Right lobe of liver (tissue), 6 donors: ENCODE results near the gene ARHGAP4. TPM values are rescaled to one million over a fixed set of nuclear protein-coding genes. Genes with fewer than 3 reads are reported as not detected.

Experiments
- ATAC-seq, 4 donors: fragments of 200-7000 bp; cut with Tn5 transposase; one replicate each; pipeline ENCODE4 v1.9.1; 2020; ENCODE audit warnings: mild to moderate bottlenecking in 4 of 4, moderate library complexity in 4 of 4
- DNase-seq, 3 donors: peaks; one replicate each; pipeline ENCODE4 v3.0.0-alpha.2; 2020
- H3K27ac ChIP-seq, 3 donors: fragments of 200-600 bp; one replicate each; pipeline ENCODE4 v1.8.0; 2022
- H3K27me3 ChIP-seq, 2 donors: fragments of 200-600 bp; one replicate each; pipeline ENCODE4 v1.8.0; 2022
- H3K36me3 ChIP-seq, 4 donors: fragments of 200-600 bp; sonication (generic) in 1 of 4; one replicate each; pipeline versions ENCODE4 v1.5.1 to v1.8.0; 2017 to 2022; ENCODE audit warnings: control low read depth in 1 of 4
- H3K4me1 ChIP-seq, 4 donors: fragments of 200-600 bp; sonication (generic) in 1 of 4; one replicate each; pipeline versions ENCODE4 v1.5.1 to v1.8.0; 2017 to 2022; ENCODE audit warnings: control low read depth in 1 of 4
- H3K4me3 ChIP-seq, 3 donors: fragments of 200-600 bp; one replicate each; pipeline ENCODE4 v1.8.0; 2022
- H3K9me3 ChIP-seq, 4 donors: fragments of 200-600 bp; sonication (generic) in 1 of 4; one replicate each; pipeline versions ENCODE4 v1.5.1 to v1.8.0; 2017 to 2022; ENCODE audit warnings: control low read depth in 1 of 4
- POLR2A ChIP-seq: fragments of 450-650 bp; IDR thresholded peaks from one replicate; pipeline ENCODE4 v1.6.1; 2017; ENCODE audit warnings: antibody characterized with exemption, mild to moderate bottlenecking
- WGBS: methylation state at CpG from one replicate; pipeline ENCODE4 v1.1.6; 2018; ENCODE audit warnings: low coverage, low lambda C conversion rate; ENCODE audit not compliant: insufficient coverage; ENCODE audit errors: missing lambda C conversion rate; 5-methylcytosine and 5-hydroxymethylcytosine counted together
- intact Hi-C, 2 donors: fragments of 100-400 bp; cut with DNase I; formaldehyde crosslinking; loops; one replicate each; pipeline versions ENCODE4 v1.11.2 to v1.14.1; 2022
- total RNA-seq, 6 experiments: library from RNA; depleted of rRNA in 2 of 6; stranded (reverse); fragments of >200 nt in 2 of 6; fragmentation: NEBNext Ultra II Directional in 3 of 6; extraction: Animal tissue kit (Norgen Biotek cat#: 25700) in 3 of 6; gene quantifications; one replicate each; pipeline versions ENCODE4 v1.1.0 to v1.2.4, GENCODE V29; 2016 to 2023
- TF ChIP-seq, protein P1 (sequence below), 4 donors: fragments of 200-600 bp in 3 of 4; fragments of 450-650 bp in 1 of 4; IDR thresholded peaks; one replicate each; pipeline versions ENCODE4 v1.5.1 to v1.8.0; 2016 to 2022; ENCODE audit warnings: antibody characterized with exemption in 4 of 4, mild to moderate bottlenecking in 2 of 4
- donor health status: DM: no; HTN: yes; CAD: no.
- donor health status: DM: no; HTN: no; CAD: no.
- donor health status: DM: no; HTN: no; CAD: no.
- donor health status: DM: no; HTN: yes; CAD: no.
- donor health status: DM: no; HTN: yes; CAD: no.

Gene ARHGAP4
- total RNA-seq, 6 experiments from 2014 or later, result 5.5 to 11.9 (median 8.7) TPM

DNA sequence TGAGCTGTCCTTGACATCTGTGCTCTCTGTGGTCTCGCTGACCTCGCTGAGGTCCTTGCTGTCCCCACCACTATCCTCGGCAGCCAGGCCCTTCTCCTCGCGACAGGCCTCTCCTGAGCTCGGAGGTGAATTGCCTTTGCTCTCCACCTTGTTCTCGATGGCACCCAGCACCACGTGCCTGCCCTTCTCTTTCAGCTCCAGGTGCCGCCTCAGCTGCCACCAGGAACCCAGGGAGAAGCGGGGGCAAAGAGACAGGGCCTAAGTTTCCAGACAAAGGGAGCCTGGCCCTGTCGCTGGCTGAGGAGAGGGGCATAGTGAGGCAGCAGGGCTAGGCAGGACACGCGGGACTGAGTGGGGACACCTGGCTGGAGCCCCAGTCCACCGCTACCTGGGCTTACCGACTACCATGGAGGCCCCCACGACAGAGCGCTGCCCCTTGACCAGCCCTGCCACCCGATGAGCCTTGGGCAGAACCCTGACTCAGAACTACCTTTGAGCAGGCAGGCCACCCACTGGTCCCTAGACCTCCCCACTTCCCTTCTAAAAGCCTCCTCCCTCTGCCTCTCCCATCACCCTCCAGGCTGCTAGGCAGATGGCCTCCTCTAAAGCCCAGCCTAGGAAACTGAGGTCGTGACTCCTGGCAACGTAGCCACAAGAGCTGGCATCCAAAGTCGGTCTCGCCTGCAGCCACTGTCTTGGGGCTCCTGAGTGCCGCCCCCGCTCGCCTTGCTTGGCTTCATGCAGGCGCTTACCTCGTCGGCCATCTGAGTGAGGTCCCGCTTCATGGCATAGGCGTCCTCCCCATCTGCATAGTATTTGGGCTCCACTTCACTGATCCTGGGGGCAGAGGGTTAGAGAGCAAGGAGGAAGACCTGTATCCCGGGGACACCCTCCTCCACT lies 4.2 kb upstream of the ARHGAP4 start:
- TF ChIP-seq, protein P1, sequence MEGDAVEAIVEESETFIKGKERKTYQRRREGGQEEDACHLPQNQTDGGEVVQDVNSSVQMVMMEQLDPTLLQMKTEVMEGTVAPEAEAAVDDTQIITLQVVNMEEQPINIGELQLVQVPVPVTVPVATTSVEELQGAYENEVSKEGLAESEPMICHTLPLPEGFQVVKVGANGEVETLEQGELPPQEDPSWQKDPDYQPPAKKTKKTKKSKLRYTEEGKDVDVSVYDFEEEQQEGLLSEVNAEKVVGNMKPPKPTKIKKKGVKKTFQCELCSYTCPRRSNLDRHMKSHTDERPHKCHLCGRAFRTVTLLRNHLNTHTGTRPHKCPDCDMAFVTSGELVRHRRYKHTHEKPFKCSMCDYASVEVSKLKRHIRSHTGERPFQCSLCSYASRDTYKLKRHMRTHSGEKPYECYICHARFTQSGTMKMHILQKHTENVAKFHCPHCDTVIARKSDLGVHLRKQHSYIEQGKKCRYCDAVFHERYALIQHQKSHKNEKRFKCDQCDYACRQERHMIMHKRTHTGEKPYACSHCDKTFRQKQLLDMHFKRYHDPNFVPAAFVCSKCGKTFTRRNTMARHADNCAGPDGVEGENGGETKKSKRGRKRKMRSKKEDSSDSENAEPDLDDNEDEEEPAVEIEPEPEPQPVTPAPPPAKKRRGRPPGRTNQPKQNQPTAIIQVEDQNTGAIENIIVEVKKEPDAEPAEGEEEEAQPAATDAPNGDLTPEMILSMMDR (IDR thresholded peaks at IDR 0.05), result no peak
- TF ChIP-seq POLR2A, result no peak
- WGBS, result 83% methylated on average over 7 of the region's 31 CpGs
- Histone ChIP-seq H3K27me3 (no peaks in the 10 kb centered on the region), H3K9me3 (no peaks in the 10 kb centered on the region), H3K4me3 (no peak overlapping the region), H3K36me3 (no peaks in the 10 kb centered on the region), H3K4me1 (peaks cover 0 to 17% (median 8%) of the 10 kb centered on the region in 4 donors), H3K27ac (no peak overlapping the region)
- DNase-seq (peak in 1 of 3 donors; percentile 51), ATAC-seq (no peak)
- intact Hi-C loops, result no loop called here

DNA sequence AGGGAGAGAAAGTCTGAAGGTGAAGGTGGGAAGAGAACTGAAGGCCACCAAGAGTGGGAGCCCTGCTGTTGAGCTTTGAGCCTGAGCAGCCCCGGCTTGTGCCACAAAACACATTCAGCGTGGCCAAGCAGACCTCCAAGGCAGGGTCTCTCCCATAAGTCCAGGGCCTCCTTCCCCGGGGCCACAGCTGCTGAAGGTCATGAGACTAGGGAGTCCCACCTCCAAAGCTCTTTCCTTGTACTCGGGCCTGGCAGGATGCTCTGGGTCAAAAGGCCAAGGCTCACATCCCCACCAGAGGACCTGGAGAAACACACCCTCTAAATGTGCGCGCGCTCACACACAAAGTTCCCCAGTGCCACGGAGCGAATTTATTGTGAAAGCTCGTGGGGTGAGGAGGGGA lies 3.5 kb upstream of the ARHGAP4 start:
- TF ChIP-seq POLR2A, result no peak
- TF ChIP-seq, protein P1 (IDR thresholded peaks at IDR 0.05), result no peak
- Histone ChIP-seq H3K27me3 (no peaks in the 10 kb centered on the region), H3K27ac (no peak overlapping the region), H3K4me1 (peaks cover 0 to 16% (median 8%) of the 10 kb centered on the region in 4 donors), H3K4me3 (no peak overlapping the region), H3K36me3 (no peaks in the 10 kb centered on the region), H3K9me3 (no peaks in the 10 kb centered on the region)
- ATAC-seq (no peak), DNase-seq (peak in 1 of 3 donors; percentile 21)
- intact Hi-C loops, result no loop called here
- no CpG with 5 or more reads among the region's 10 CpGs for WGBS

DNA sequence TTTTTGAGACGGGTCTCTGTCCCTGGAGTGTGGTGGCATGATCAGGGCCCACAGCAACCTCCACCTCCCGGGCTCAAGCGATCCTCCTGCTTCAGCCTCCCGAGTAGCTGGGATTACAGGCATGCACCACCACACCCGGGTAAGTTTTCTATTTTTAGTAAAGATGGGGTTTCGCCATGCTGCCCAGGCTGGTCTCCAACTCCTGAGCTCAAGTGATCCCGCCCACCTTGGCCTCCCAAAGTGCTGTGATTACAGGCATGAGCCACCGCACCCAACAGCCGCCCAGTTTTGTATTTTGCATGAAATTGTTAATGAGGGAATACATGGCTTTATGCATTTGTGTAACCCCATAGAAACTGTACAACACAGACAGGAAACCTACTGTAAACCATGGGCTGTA lies 2.8 kb upstream of the ARHGAP4 start:
- ATAC-seq, result no peak
- H3K27ac ChIP-seq, result peak overlapping the region in 2 of 3 donors; percentile 5 to 17
- no peak for DNase-seq
- H3K27me3 ChIP-seq, result no peaks in the 10 kb centered on the region
- 47% methylated on average over 8 of the region's 9 CpGs for WGBS
- H3K9me3 ChIP-seq, result no peaks in the 10 kb centered on the region
- peaks cover 0 to 12% (median 6%) of the 10 kb centered on the region in 4 donors for H3K4me1 ChIP-seq
- peak overlapping the region in 2 of 3 donors; percentile 10 to 75 for H3K4me3 ChIP-seq
- intact Hi-C loops, result no loop called here
- no peak for TF ChIP-seq POLR2A
- TF ChIP-seq, protein P1 (IDR thresholded peaks at IDR 0.05), result no peak
- no peaks in the 10 kb centered on the region for H3K36me3 ChIP-seq

DNA sequence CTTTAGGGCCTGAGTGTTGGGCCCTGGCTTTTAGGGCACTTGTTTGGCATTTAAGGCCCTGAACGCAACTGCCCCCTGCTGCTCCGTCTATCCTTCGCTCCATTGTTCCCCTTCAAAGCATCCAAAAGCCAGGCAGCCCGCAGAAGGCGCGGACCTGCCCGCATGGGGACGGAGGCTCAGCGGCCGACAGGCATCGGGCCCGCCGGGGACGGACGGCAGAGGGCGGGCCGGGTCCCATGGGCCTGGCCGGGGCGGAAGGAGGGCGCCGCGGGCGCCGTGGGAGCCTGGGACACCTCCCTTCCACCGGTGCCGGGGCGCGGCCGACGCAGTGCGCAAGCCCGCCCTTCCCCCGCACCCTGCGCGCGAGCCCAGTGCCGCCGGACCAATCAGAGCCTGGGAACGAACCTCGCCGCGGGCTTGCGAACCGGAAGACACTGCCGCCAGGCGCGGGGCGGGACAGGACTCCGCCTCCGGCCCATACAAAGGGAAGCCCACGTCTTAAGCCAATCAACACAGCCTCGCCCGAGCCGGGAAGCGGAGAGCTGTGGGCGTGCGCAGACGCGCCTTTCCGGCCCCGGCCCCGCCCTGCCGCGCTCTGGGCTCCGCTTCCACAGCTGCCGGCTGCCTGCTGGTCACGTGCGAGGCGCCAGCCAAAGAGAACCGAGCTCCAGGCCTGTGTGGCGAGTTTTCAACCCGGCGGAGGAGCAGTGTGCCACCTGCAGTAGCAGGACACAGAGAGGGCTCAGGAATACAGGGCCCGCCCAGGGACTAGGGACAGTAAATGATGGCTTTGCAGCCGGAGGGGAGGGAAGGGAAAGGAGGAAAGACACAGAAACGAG lies 2.1 kb upstream of the ARHGAP4 start:
- Histone ChIP-seq H3K9me3 (no peaks in the 10 kb centered on the region), H3K4me3 (peak overlapping the region; percentile 42 to 75 (median 64)), H3K27me3 (no peaks in the 10 kb centered on the region), H3K27ac (peak overlapping the region; percentile 79 to 84 (median 84)), H3K4me1 (peaks cover 0 to 9% (median 4%) of the 10 kb centered on the region in 4 donors), H3K36me3 (no peaks in the 10 kb centered on the region)
- TF ChIP-seq POLR2A, result peak; percentile 92
- TF ChIP-seq, protein P1 (IDR thresholded peaks at IDR 0.05), result peak in 3 of 4 donors; percentile 16 to 20 (median 19)
- ATAC-seq (peak; percentile 92 to 95 (median 92)), DNase-seq (peak; percentile 95 to 98 (median 97))
- WGBS, result 7% methylated on average over 28 of the region's 76 CpGs
- intact Hi-C loops, result no loop called here
